DOHH2 (cell line): ENCODE results near the gene TMEM97.

Experiments used
- H3F3A ChIP-seq: fragments of 200-600 bp; sonication (generic), shearing (Covaris generic); 2 replicates; pipeline ENCODE4 v1.6.0; 2016; ENCODE audit warnings: antibody characterized with exemption, mild to moderate bottlenecking; ENCODE audit not compliant: control insufficient read depth, insufficient read depth
- H3K27ac ChIP-seq: fragments of 200-600 bp; sonication (generic); 2 replicates; pipeline ENCODE4 v1.5.1; 2014; ENCODE audit warnings: low read depth, mild to moderate bottlenecking, low read length, moderate library complexity
- H3K27me3 ChIP-seq: fragments of 200-600 bp; sonication (generic); 2 replicates; pipeline ENCODE4 v1.6.1; 2014; ENCODE audit warnings: mild to moderate bottlenecking, low read length, mixed read lengths; ENCODE audit not compliant: control insufficient read depth
- H3K36me3 ChIP-seq: fragments of 200-600 bp; sonication (generic); 2 replicates; pipeline ENCODE4 v1.6.1; 2014; ENCODE audit warnings: mild to moderate bottlenecking, low read length, moderate library complexity, mixed read lengths; ENCODE audit not compliant: control insufficient read depth
- H3K4me1 ChIP-seq: fragments of 200-600 bp; sonication (generic); 2 replicates; pipeline ENCODE4 v1.6.1; 2014; ENCODE audit warnings: mild to moderate bottlenecking, low read length, mixed read lengths; ENCODE audit not compliant: control insufficient read depth
- H3K4me2 ChIP-seq: fragments of 200-600 bp; sonication (generic); 2 replicates; pipeline ENCODE4 v1.6.0; 2014; ENCODE audit warnings: mild to moderate bottlenecking, low read length, moderate library complexity
- H3K4me3 ChIP-seq: fragments of 200-600 bp; sonication (generic); 2 replicates; pipeline ENCODE4 v1.5.1; 2014; ENCODE audit warnings: mild to moderate bottlenecking, low read length, mixed read lengths
- H3K79me2 ChIP-seq: fragments of 200-600 bp; sonication (generic); 2 replicates; pipeline ENCODE4 v1.6.1; 2014; ENCODE audit warnings: mild to moderate bottlenecking, low read length, mixed read lengths; ENCODE audit not compliant: control insufficient read depth
- H3K9me2 ChIP-seq: fragments of 200-600 bp; sonication (generic); replicated peaks from 2 replicates; pipeline ENCODE4 v1.6.1; 2014; ENCODE audit warnings: mild to moderate bottlenecking, low read length, mixed read lengths; ENCODE audit not compliant: control insufficient read depth
- H3K9me3 ChIP-seq: fragments of 200-600 bp; sonication (generic); 2 replicates; pipeline ENCODE4 v1.6.1; 2014; ENCODE audit warnings: antibody characterized with exemption, low read length, mixed read lengths; ENCODE audit not compliant: control insufficient read depth, insufficient read depth
- H4K20me1 ChIP-seq: fragments of 200-600 bp; sonication (generic); 2 replicates; pipeline ENCODE4 v1.6.0; 2014; ENCODE audit warnings: low read depth, mild to moderate bottlenecking, antibody characterized with exemption, low read length, moderate library complexity; ENCODE audit not compliant: control insufficient read depth, insufficient read depth
- CTCF ChIP-seq: fragments of 200-600 bp; sonication (generic); IDR thresholded peaks from one replicate; pipeline ENCODE4 v1.5.1; 2014; ENCODE audit warnings: antibody characterized with exemption, mild to moderate bottlenecking, low read depth, low read length; ENCODE audit not compliant: poor library complexity, severe bottlenecking
- EZH2phosphoT487 ChIP-seq: fragments of 200-600 bp; sonication (generic); IDR thresholded peaks from 2 replicates; pipeline ENCODE4 v1.6.1; 2017; ENCODE audit warnings: borderline replicate concordance, mild to moderate bottlenecking, antibody characterized with exemption, low read length, moderate library complexity, mixed read lengths

The TMEM97 gene

GRCh38 chr17:28282596-28282995, 36.4 kb upstream of the TMEM97 start:
- no peaks in the 10 kb centered on the region for H3K9me3 ChIP-seq
- no peak overlapping the region for H3K27ac ChIP-seq
- no peaks in the 10 kb centered on the region for H3K79me2 ChIP-seq
- H3K9me2 ChIP-seq: no peaks in the 10 kb centered on the region
- H4K20me1 ChIP-seq: no peaks in the 10 kb centered on the region
- no peaks in the 10 kb centered on the region; the same call in 1 of the 2 replicates for H3F3A ChIP-seq
- no peak overlapping the region for H3K4me3 ChIP-seq
- no peak for TF ChIP-seq CTCF
- no peak for TF ChIP-seq EZH2phosphoT487
- H3K4me2 ChIP-seq: no peak overlapping the region
- peaks cover 29% of the 10 kb centered on the region for H3K27me3 ChIP-seq
- peaks cover 11% of the 10 kb centered on the region for H3K4me1 ChIP-seq
- H3K36me3 ChIP-seq: no peaks in the 10 kb centered on the region

DNA sequence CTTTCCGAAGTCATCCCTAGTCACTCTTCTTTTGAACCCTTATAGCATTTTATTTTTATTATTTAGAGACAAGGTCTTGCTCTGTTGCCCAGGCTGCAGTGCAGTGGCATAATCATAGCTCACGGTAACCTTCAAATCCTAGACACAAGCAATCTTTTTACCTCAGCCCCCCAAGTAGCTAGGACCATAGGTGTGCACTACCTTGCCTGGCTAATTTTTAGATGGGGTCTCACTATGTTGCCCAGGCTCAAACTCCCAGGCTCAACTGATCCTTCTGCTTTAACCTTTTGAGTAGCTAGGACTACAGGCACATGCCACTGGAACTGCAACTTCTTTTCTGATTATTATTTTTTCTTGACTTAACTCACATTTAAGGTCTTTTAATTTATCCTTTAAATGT, 33.0 kb upstream of the TMEM97 start:
- Histone ChIP-seq H3K9me2 (no peaks in the 10 kb centered on the region), H3K27ac (no peak overlapping the region), H3F3A (no peaks in the 10 kb centered on the region), H3K36me3 (no peaks in the 10 kb centered on the region), H3K4me3 (no peak overlapping the region), H3K79me2 (no peaks in the 10 kb centered on the region), H3K9me3 (no peaks in the 10 kb centered on the region), H3K27me3 (peaks cover 8% of the 10 kb centered on the region), H3K4me2 (no peak overlapping the region), H4K20me1 (no peaks in the 10 kb centered on the region), H3K4me1 (no peaks in the 10 kb centered on the region)
- TF ChIP-seq CTCF (no peak), EZH2phosphoT487 (no peak)

GRCh38 chr17:28290703-28291102, 28.3 kb upstream of the TMEM97 start:
- Histone ChIP-seq H3K27me3 (peaks cover 5% of the 10 kb centered on the region; the same call in 1 of the 2 replicates), H3K36me3 (no peaks in the 10 kb centered on the region), H3F3A (no peaks in the 10 kb centered on the region), H3K4me1 (no peaks in the 10 kb centered on the region), H4K20me1 (no peaks in the 10 kb centered on the region), H3K4me3 (no peak overlapping the region), H3K4me2 (no peak overlapping the region), H3K27ac (no peak overlapping the region), H3K79me2 (no peaks in the 10 kb centered on the region), H3K9me3 (no peaks in the 10 kb centered on the region), H3K9me2 (no peaks in the 10 kb centered on the region)
- TF ChIP-seq EZH2phosphoT487 (no peak), CTCF (no peak)
